Glomerular endothelial cell (primary cell): ENCODE measurements around the gene CMKLR1. TPM values are rescaled to one million over a fixed set of nuclear protein-coding genes. Genes with fewer than 3 reads are reported as not detected.

Source experiments
- DNase-seq: peaks from one replicate; pipeline ENCODE4 v3.0.0-alpha.2; 2011; ENCODE audit warnings: low read depth, low spot score; ENCODE audit errors: extremely low read depth
- total RNA-seq: library from RNA; depleted of rRNA; stranded (reverse); fragments of >200 nt; gene quantifications from 2 replicates; pipeline ENCODE4 v1.2.3, GENCODE V29; 2015

CMKLR1 gene
- total RNA-seq, 1 donor from 2014 or later, result 0.06 TPM

DNA sequence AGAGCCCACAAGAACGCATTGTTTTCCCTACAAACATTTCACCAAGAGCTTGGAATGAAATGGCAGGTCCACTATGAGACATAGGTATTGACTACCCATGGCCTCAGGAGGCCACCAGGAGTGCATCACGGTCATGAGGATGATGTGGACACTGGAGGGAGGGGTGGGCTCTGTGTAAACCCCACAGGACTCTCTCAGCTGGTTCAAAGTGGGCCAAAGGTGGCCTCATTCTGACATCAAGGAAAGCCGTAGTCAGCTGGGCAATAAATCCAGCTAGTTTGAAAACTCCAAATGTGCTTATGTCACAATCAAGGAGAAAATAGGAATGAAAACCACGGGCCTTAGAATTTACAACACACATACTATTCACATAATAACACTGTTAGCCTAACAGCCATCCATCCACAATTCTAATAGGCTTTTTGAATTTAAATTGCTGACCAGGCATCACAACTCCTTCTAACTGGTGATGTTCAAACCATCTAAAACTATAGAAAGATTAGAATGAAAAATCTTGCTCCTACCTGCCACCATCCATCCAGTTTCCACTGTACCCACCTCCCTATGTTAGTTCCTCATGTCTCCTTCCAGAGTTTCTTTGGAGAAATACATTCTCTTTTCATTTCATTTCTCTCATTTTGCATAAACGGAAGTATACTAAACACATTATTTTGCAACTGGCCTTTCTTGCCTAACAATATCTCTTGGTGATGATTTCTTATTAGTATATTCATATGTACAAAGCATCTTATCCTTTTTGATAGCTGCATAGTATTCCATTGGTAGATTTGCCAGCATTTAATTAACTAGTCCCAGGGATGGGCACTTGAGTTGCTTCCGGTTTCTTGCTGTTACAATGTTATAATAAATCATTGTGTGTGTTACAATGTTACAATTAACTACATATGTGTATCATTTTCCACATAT, 21.5 kb downstream of the CMKLR1 start:
- no peak for DNase-seq

DNA sequence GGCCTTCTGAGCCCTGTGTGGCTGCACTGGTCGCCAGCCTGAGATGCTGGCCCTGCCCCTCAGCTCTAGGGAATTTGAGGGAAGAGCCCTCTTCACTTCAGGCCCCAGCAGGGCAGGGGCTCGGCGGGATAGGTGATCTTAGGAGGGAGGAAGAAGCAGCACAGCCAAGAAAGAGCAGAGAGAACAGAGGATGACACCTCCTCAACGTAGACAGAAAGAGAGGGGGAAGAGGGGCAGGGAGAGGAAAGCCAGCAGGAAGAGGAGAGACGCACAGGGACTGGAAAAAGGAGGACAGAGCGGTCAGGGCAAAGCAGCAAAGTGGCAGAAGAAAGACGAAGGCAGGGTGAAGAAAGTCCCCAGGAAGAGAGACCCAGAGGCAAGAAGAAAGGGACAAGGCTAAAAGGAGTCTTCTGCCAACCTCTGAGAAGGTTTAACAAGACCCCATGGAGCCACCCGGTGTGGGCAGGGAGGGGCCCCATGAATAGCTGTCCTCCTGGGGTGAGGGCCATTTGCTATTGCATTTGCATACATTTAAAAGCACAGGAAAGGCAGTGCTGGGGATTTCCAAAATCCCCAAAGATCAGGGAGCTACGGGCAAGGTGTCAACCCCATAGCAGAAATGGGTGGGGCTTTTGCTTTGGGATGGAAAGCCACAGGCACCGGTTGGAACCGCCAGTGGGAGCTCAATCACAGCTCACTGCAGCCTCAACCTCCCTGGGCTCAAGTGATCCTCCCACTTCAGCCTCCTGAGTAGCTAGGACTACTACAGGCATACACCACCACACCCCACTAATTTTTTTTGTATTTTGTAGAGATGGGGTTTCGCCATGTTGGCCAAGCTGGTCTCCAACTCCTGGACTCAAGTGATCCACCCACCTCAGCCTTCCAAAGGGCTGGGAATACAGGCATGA, 22.7 kb downstream of the CMKLR1 start:
- DNase-seq, result no peak

DNA sequence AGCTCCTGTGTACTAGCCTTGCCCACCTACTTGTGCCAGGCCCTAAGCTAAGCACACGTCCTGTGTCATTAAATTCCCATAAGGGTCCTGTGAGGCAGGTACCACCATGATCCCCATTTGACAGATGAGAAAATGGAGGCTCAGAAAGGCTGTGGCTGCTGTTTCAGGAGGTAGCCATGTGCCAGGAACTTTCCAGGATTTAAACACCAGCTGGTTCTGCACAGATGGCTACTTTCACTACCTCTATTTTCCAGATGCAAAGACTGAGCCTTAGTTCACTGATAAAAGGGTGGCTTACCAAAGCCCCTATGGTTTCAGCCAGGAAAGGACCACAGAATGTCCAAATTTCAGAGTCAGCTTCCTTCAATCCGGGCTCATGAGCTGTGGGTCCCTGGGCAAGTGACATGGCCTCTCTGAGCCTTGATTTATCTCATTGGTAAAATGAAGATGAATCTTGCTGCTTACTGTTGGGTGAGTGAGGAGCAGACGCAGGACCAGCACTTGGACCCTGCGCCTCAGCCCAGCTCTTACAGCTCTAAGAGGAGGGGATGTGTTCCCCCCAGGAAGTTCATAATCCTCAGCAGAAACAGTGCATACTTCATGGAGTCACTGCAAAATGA, 23.5 kb downstream of the CMKLR1 start:
- no peak for DNase-seq

DNA sequence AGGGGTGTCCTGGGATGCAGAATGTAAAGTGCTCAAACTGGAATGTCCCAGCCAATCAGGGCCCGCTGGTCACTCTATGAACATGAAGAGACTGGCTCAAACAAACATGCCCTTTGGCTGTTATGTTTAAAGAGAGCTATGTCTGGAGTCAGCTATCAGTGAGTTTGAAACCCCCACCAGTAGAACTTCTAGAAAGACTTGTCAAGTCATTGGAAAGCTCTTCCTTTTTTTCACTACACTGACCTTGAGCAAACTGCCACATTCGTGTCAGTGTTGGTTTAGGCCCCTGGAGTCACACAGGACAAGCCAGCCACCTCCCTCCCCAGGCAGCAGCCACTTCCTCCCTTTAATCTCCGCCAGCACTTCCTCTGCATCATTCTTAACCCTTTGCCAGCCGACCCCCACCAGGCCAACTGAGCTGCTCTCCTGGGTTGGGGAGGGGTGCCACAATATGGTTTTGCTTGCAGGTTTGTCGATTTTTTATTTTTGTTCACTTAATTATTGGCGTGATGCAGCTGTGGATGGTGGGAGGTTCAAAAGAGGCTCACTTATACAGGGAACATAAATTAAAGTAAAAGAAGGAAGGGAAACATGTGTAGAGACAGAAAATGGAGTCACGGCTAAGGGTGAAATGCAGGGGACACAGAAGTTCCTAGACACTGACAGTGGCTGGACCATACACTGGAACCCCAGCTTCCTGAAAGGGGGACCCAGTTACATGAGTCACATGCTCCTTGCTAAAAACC, 25.3 kb downstream of the CMKLR1 start:
- no peak for DNase-seq

DNA sequence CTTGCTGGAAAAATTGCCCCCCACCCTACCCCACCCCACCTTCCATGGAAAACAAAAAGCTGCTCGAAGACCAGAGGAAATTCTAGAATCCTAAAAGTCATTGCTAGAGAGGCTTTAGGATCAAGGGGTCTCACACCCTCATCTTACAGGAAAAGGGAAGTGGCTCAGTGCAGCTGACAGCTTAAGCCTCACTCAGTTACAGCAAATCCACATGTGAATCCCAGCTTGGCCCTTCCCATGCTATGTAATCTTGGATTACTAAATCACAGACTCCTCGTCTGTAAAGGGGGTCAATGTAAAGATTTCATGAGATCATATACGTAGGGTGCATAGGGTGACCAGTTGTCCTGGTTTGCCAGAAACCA, 25.9 kb downstream of the CMKLR1 start:
- DNase-seq, result no peak

DNA sequence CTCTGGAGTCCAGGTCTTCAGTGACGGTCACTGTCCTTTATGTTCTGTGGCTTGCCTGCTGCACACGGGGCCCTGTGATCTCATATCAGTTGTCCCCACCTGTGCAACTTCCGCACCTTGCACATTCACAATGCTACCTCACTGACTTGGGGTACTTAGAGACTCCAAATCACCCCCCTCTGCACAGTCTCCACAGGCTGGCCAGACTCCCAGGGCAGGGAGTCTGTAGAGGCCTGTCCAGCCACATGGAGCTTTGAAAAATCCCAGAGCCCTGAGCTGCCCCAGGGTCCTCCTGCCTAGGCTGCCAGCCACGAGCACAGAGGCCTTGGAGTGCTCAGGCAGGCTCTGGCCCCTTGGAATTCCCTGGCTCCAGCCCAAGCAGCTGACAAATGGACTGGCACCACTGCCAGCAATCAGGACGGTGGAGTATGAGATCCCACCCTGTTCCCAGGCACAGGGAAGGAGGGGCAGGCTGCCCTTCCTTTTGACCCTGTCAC, 26.4 kb downstream of the CMKLR1 start:
- no peak for DNase-seq

DNA sequence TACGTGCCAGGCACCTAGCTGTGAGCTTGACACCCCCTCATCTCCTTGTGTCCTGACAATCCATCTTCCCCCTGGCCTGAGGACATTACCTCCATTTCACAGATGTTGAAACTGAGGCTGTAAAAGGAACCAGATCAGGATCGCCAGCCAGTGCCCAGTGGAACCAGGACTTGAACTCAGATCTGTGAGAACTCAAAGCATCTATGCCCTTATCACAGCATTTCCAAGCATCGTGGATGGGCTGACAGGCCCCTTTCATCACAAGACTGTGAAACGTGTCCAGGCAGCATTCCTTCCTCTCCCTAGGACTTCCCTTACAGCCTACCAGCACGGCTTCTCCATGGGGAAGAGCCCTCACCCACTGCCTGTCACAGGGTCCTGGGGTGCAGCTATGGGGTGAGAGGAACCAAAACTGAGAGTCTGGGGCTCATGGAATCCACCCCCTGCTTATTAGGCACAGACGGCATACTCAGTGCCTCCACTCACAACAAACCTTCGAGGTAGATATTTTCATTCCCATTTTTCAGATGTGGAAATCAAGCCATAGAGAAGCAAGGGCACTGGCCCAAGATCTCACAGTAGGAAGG, 26.9 kb downstream of the CMKLR1 start:
- DNase-seq, result no peak

DNA sequence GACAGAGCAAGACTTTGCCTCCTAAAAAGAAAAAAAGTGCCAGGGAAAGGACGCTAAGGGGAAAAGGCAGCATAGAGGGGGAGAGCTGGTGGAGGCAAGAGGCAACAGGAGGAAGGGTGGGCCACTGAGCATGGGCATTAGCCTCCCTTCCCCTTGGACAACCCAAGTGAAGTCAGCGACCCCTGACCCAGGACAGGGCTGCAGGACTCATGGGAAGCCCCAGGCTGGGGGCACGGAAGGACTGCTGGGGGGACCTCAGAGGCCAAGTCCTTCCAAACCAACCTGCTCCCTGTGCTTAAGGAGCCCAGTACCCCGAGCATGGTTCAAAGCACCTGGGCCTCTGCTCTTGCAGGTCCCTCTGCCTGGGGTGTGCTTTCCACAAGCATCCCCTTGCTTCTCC, 27.5 kb downstream of the CMKLR1 start:
- no peak for DNase-seq

DNA sequence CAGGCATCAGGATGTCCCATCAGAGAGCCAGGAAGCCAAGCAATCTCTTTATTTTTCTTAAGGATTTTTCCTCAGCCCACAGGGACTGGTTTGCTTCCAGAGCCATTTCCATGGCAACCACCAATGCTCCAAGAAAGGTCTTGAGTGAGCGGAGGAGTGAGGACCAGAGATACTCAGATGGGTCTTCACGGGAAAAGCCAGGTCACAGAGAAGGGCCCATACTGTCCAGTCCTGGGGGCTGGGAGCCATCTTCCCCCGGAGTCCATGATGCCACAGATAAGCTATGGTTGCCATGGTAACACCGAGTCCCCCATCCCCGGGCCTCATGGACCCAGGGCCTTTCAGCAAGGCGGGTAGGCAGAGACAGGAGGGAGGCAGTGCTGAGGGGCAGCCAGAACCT, 28.6 kb downstream of the CMKLR1 start:
- no peak for DNase-seq

DNA sequence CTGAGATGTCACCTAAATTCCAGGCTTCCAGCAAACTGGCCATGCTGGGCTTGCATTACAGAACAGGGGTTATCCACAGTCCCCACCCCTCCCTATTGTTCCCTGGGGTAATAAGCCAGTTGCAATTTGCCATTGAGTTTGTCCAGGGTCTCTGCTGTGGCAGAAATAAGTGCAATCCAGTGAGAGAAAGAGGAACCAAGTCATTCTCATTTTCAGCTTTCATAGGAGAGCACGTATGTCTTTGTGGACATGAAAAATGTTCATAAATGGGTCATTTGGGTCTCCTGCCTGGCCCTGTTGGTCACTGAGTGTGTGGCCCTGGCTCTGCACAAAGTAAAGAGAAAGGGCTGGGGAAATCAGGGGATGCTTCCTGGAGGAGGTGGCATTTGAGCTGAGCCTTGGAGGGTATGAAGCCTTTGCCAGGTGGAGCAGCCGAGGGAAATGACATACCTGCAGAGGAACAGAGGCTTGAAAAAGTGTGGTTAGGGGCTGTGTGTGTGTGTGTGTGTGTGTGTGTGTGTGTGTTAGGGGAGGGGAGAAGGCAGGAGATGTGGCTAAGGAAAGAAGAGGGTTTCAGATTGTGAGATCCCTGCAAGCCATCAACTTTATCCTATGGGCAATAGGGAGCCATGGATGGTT, 29.3 kb downstream of the CMKLR1 start:
- no peak for DNase-seq

DNA sequence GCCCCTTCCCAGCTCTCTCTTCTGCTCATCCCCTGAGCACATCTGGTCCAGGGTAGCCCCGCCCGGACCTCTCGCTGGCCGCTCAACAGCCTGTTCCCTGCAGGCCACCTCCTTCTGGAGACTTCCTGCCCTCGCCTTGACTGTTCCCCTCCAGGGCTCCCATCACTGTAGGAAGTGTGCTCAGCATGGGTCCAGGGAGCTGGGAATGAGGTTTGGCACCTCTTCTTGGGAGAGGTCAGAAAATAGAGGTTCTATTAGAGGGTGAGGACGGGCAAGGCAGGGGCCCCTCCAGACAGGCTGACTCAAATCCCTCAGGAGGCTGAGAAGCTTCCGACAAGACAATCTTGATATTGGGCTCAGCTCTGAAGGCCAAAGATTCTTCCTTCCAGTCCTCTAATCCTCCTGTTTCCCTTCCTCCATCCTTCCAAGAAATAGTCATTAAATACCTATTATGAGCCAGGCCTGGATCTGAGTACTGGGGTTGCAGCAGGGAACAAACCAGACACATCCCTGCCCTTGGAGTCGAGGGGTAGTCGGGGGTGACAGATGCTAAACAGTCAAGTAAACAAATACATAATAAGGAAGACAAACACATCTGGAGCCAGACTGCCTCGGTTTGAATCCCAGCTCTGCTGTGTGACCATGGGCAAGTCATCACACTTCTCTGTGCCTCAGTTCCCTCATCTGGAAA, 30.6 kb downstream of the CMKLR1 start:
- DNase-seq, result no peak

DNA sequence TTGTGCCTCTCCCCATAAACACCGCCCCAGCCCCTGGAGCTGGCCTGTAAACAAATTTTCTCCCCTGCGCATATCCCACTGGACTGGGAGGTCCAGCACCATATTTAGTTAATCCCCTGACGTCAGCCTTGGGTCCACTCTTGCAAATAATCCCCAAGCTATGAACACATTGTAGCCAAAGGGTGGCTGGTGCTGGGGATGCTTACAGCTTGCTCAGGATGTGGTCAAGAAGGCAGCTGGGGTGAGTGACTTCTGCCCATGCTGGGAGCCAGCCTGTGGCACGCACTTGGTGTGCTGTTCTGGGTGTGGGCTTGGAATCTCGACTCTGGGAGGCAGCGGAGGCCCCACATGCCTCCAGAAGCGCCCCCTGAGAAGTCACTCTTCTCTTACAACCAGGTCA, 32.1 kb downstream of the CMKLR1 start:
- DNase-seq, result no peak

DNA sequence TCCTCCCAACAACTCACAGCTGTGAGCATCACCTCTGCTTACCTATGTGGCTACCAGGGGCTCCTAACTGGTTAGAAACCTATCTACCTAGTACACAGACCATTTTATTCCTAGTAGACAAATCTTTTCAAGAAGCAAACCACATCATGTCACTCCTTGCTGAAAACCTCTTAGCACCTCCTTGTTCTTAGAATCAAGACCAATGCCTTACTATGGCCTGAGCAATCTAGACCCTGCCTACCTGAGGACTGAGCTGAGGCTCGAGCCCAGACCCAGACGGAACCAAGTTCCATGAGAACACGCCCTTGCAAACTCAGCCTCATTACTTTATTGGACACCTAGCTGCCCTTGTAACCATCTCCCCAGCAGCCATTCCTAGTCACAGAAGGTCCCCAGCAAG, 32.6 kb downstream of the CMKLR1 start:
- DNase-seq, result no peak

DNA sequence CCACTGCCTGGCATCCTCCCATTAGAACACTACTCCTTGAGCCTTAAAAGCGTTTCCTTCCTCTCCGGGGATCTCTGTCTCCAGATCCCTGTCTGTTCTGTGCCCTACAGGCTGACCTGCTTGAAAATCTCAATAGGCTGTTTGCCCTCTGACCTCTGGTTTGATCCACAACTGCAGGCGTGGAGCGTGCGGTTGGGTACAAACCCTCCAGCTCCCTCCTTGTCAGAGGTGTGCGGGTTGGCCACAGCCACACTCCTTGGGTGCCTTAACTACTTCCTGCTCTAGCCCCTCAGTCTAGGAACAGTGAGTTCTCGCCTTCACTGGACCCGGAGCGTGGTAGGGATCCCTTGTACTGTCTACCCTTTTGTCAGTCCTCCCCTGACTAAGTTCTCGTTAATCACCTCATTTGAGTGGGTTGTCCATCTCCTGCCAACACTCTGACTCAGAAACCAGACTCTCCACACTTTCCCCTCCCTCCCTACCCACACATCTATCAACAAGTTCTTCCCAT, 33.1 kb downstream of the CMKLR1 start:
- DNase-seq, result no peak

DNA sequence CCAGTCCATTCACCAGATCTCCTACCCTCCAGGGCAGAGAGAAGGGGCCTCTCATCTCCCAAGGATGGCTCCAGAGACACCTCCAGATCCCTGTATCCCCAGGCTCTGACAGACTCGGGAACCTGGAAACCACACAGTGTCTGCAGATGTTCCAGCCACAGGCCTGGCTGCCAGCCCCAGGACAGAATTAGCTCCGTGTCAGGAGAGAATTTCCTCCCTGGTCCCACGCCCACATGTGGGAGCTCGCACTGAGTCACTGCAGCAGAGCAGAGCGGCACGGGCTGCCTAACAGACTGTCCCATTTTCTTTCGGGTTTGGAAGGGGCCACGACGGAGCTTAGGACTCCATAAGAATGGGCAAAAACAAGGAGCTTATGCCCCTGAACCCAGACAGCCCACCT, 33.6 kb downstream of the CMKLR1 start:
- no peak for DNase-seq

DNA sequence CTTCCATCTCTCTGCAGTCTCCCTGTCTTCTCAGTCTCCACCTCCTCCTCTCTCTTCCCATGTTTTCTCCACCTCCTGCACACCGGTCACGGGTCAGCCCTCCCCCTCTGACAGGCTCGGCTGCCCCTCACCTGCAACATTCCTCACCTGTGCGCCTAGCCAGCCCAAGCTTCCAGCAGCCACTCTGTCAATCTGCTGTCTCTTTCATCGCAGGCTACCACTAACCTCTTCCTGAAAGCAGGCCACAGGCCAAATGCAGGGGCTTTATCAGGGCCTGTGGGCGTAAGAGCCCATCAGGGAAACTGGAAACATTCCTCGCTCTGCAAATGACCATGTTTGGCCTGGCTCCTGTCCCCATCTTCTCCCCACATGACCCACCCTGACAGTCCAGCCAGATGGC, 34.5 kb downstream of the CMKLR1 start:
- DNase-seq, result no peak

DNA sequence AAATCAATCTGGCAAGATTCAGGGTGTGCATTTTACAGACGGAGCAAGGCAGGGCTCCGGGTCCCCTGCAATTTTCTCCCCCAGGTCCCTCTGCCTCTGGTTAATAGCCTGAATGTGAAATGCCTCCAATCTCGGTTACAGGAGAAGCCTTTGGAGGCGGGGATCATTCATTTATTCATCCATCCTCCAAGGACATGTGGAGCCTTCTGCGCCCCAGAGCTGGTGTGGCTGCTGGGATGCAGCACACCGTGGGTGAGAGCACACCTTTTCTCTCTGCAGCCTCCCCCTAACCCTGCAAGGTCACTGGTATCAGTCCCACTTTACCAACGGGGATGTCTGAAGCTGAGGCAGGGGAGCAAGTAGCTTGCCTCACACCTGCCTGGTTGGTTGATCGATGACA, 35.4 kb downstream of the CMKLR1 start:
- DNase-seq, result no peak

DNA sequence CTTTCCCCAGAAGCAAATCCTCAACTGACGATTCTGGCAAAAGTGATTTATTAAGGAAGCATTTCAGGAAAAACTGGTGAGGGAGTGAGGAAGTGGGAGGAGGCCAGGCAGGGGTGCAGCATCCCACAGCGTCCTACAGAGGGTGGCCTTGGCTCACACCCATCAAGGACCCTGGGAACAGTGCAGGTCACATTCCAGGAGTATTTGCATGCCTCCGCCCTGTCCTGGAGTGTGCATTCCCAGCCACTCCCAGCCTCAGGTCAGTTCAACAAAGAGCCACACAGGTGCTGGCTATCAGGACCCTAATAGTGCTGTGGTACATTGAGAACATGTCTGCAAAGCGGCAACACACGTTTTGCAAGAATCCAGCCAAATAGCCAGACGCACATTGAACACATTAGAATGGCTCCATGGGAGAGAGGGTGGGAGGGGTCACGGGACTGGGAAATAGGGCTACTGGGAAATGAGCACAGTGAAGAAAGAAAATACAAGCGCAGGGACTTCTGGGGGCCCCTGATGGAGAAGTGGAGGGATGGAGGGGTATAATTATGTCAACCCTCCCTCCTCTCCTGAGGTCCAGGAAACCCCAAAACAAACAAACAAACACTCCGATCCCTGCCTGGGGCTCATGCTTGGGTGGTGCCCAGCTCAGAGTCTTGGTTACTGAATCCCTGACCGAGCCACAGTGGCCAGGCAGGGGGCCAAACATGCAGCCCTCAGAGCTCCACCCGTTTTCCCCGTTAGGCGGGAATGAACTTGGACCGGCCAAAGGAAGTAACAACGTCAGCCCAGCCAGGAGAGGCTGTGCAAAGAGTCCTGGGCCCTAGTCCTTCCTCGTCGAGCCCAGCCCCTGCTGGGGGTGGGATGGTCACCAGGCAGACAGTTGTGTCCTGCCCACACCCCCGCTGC, 36.5 kb downstream of the CMKLR1 start:
- DNase-seq, result no peak
